Measurements from ENCODE around the gene DHRS7.

GRCh38 chr14:60204104-60204842 is 39.1 kb upstream of the DHRS7 start:
- TF ChIP-seq POLR2AphosphoS5 (IDR thresholded peaks at IDR 0.05), result no peak
- TF ChIP-seq, protein P1, sequence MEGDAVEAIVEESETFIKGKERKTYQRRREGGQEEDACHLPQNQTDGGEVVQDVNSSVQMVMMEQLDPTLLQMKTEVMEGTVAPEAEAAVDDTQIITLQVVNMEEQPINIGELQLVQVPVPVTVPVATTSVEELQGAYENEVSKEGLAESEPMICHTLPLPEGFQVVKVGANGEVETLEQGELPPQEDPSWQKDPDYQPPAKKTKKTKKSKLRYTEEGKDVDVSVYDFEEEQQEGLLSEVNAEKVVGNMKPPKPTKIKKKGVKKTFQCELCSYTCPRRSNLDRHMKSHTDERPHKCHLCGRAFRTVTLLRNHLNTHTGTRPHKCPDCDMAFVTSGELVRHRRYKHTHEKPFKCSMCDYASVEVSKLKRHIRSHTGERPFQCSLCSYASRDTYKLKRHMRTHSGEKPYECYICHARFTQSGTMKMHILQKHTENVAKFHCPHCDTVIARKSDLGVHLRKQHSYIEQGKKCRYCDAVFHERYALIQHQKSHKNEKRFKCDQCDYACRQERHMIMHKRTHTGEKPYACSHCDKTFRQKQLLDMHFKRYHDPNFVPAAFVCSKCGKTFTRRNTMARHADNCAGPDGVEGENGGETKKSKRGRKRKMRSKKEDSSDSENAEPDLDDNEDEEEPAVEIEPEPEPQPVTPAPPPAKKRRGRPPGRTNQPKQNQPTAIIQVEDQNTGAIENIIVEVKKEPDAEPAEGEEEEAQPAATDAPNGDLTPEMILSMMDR (IDR thresholded peaks at IDR 0.05), result no peak
- no peak for TF ChIP-seq POLR2A (IDR thresholded peaks at IDR 0.05)

All from breast epithelium (tissue), 3 donors.